NCI-H2029 treated with DMSO at 0.1 percent for 48 hours (cell line): Measurements from ENCODE around the gene AS3MT.
"Not testable (repeated sequence)": the region's sequence is repeated elsewhere in the genome, so short reads cannot be mapped to it uniquely, and the experiment has no call there.

Experiments
- DNase-seq: peaks from one replicate; lab custom pipeline; 2025; lab: John Stamatoyannopoulos, UW

Gene AS3MT

GRCh38 chr10:102919246-102919959 is 50.1 kb downstream of the AS3MT start:
- no peak for DNase-seq

- no peak for DNase-seq
These were observed 50.9 kb downstream of the AS3MT start for GRCh38 chr10:102919992-102920739.

GRCh38 chr10:102923601-102924000 is 54.3 kb downstream of the AS3MT start:
- no peak for DNase-seq

GRCh38 chr10:102926842-102927241 is 57.6 kb downstream of the AS3MT start:
- DNase-seq = no peak

DNA sequence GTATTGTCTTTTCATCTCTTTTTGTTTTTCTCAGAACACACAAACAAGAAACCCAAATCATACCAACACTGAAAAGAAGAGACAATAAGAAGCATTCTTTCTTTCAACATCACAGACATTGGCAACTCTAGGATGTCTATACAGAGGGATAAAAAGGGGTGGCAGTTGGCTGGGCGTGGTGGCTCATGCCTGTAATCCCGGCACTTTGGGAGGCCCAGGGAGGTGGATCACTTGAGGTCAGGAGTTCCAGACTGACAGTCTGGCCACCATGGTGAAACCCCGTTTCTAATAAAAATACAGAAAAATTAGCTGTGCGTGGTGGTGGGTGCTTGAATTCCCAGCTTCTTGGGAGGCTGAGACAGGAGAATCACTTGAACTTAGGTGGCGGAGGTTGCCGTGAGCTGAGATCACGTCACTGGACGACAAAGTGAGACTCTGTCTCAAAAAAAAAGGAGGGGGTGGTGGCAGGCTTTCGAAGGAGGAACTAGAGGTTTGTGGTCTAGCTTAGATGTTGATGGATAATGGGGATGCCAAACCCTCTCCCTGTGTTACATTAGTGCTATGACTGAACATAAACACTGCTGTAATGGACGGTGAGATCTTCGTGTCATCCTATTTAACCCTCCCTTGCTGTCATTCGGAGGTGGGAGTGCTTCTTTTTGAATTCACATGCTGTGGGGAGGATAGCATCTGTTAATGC is 58.2 kb downstream of the AS3MT start:
- DNase-seq = no peak

DNA sequence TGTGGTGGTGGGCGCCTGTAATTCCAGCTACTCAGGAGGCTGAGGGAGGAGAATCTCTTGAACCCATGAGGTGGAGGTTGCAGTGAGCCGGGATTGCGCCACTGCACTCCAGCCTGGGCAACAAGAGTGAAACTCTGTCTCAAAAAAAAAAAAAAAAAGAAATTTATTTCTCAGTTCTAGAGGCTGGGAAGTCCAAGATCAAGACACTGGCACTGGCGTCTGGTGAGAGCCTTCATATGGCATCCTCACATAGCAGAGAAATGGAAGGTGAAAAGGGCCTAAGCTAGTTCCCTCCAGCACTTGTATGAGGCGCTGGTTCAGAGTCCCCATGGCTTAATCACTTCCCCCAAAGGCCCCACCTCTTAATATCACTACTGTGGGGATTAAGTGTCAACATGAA is 59.2 kb downstream of the AS3MT start:
- not testable (repeated sequence) for DNase-seq

GRCh38 chr10:102930720-102931119 is 61.5 kb downstream of the AS3MT start:
- DNase-seq = no peak

GRCh38 chr10:102931643-102932042 is 62.4 kb downstream of the AS3MT start:
- no peak for DNase-seq

- no peak for DNase-seq
These were observed 66.2 kb downstream of the AS3MT start for GRCh38 chr10:102935505-102935904.

DNA sequence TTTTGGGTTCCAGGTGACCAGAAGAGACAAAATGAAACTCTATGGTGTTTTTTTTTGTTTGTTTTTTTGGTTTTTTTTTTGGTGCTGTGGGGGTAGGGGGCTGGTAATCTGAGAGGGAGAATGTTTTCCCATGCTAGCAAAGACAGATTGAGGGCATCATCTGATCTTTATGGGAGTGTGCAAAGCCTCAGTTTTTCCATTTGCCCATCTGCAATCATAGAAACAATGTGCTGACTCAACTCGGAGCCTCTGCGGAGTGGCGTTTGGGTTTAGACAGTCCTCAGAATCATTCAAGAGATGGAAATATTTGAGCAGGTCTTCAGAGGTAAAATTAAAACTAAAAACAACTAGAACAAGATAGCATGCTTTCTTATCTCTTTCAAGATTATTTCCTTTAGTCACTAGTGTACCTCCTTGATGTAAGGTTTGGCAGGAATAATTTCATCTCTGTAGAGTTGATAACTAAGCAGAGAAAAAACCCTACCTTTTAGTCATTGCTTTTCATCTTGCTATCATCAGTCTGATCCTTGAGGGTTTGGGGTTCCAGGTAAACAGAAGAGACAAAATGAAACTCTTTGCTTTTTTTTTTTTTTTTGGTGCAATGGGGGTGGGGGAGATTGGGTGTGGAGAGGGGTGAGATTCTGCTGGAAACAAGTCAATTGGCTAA is 66.8 kb downstream of the AS3MT start:
- DNase-seq = no peak

- no peak for DNase-seq
These were observed 72.1 kb downstream of the AS3MT start for GRCh38 chr10:102941401-102941800.

- no peak for DNase-seq
These were observed 76.2 kb downstream of the AS3MT start for GRCh38 chr10:102945449-102945848.

GRCh38 chr10:102945962-102946361 is 76.7 kb downstream of the AS3MT start:
- no peak for DNase-seq

GRCh38 chr10:102946992-102947391 is 77.7 kb downstream of the AS3MT start:
- no peak for DNase-seq

GRCh38 chr10:102948176-102948575 is 78.9 kb downstream of the AS3MT start:
- no peak for DNase-seq

DNA sequence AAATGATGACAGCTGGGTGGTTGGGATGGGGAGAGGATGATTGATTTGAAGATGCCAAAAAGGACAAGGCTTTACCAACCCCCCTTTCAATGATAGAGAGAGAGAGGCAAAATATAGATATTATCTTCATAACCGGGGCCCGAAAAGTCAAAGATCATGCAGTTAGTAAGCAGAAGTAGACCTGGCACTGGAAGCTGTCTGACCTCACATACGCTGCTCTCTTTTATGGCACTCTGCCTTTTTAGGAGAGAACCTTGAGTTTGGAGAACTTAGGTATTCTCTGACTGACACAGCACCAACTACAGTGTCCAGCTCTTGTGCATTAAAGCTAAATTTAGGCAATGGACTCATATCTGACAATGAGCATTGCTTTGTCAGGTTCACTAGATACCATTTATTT is 79.5 kb downstream of the AS3MT start:
- DNase-seq = no peak

- DNase-seq = no peak
These were observed 80.6 kb downstream of the AS3MT start for GRCh38 chr10:102949916-102950315.

DNA sequence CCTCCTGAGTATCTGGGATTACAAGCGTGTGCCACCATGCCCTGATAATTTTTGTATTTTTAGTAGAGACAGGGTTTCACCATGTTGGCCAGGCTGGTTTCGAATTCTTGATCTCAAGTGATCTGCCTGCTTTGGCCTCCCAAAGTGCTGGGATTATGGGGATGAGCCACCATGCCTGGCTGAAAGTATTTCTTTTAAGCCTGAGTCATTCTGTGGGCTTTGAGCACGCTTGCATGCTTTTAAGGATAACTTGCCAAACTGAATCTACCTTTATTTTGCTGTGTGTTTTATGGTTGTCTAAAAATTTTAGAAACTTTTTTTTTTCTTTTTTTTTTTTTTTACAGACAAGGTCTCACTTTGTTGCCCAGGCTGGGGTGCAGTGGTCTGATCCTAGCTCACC is 82.0 kb downstream of the AS3MT start:
- DNase-seq = no peak
